GM23248 (cell line): ENCODE data around the gene SLC51B.

ENCODE experiments used
- EZH2 ChIP-seq: fragments of 200-600 bp; sonication (generic); IDR thresholded peaks from 2 replicates; pipeline ENCODE4 v1.6.1; 2018; ENCODE audit warnings: antibody characterized with exemption, mild to moderate bottlenecking; ENCODE audit not compliant: insufficient read depth, poor library complexity, severe bottlenecking
- EZH2phosphoT487 ChIP-seq: fragments of 200-600 bp; sonication (generic); IDR thresholded peaks from 2 replicates; pipeline ENCODE4 v1.6.1; 2018; ENCODE audit warnings: antibody characterized with exemption, moderate library complexity, mild to moderate bottlenecking, low read depth; ENCODE audit not compliant: insufficient read depth

- TF ChIP-seq EZH2phosphoT487 (no peak), EZH2 (no peak)
Observed at GRCh38 chr15:65021488-65021887, 23.7 kb upstream of the SLC51B start.
